GM19023 (cell line): ENCODE measurements around the gene MALAT1.

Source experiments
- ATAC-seq: cut with Tn5 transposase; IDR thresholded peaks from one replicate; pipeline ENCODE4 v1.9.1; 2021; ENCODE audit warnings: mild to moderate bottlenecking, moderate library complexity; ENCODE audit not compliant: unreplicated experiment

Gene MALAT1

GRCh38 chr11:65537620-65538231, 38.9 kb downstream of the MALAT1 start:
- no peak for ATAC-seq

DNA sequence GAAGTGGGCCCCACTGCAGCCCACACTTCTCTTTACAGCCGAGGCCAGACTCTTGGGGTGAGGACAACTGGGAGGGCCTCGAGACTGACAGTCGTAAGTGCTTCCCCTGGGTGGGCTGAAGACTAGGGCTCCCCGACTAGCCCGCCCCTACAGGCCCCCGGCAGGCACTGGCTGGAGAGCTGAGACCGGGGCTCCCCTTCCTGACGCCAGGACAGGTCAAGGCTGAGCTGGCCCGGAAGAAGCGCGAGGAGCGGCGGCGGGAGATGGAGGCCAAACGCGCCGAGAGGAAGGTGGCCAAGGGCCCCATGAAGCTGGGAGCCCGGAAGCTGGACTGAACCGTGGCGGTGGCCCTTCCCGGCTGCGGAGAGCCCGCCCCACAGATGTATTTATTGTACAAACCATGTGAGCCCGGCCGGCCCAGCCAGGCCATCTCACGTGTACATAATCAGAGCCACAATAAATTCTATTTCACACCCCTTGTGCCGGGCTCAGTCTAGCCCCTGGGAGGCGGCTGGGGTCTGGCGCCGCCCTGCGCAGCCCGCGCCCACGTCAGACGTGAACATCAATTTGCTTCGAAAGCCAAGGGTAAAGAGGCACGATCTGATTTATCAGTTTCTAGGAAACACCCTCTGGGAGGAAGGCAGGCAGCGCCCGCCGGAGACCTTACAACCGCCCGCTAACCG, 39.5 kb downstream of the MALAT1 start:
- no peak for ATAC-seq

DNA sequence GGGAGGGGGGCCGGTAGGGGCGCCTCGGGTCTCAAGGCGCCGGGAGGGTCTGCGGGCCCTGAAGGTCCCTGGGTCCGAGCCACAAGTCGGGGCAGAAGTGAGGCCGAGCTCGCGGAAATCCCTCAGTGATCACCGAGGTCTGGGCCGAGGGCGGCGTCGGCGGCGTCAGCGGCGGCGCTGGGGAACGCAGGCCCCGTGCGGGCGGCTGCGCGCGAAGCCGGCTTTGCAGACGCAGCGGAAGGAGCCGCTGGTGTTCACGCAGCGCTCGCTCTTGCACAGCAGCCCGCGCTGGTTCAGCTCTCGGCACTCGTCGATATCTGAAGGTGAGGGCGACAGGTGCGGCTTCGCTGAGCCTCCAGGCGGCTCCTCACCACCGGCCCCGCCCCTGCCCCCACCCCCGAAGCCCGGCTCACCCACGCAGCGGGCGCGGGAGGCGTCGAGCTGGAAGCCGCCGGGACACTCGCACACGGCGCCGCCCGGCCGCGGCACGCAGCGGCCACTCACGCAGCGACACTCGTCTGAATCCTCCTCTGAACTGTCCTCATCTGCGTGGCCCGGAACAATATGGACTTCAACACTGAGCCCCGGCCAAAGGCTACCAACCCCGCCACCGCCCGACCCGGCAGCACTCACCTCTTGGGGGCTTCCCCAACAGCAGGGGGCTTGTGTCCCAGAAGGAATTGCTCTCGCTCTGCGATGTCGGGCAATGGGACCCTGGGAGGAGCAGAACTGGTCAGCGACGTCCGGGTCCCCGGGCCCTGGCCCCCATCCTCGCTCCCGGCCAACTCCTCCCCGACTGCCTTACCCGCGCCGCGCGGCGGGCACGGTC, 40.3 kb downstream of the MALAT1 start:
- ATAC-seq, result no peak

DNA sequence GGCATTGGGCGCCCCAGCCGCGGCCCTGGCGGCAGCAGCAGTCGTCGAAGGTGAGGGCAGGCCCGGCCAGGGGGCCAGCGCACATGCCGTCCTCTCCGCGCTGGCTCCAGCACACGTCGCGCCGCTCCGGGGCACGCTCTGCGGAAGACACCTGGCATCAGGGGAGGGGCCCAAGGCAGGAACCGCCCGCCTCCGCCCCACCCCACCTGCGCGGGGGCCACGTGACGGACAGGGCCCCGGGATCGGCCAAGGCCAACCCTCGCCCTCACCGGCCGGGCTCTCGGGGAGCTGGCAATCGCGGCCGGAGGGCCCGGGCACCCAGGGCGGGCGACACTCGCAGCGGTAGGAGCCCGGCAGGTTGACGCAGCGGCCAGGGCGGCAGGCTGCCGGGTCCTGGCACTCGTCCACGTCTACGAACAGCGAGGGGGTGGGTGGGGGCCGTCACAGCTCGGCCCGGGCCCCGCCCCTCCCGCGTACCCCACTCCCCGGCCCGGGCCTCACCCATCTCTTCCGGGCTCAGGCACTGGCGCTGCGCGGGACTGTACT, 41.0 kb downstream of the MALAT1 start:
- ATAC-seq, result peak; percentile 60

- ATAC-seq, result peak; percentile 77
Observed at GRCh38 chr11:65540290-65541092, 41.6 kb downstream of the MALAT1 start.

GRCh38 chr11:65541093-65541982, 42.5 kb downstream of the MALAT1 start:
- no peak for ATAC-seq

- ATAC-seq, result no peak
Observed at GRCh38 chr11:65542738-65543390, 44.0 kb downstream of the MALAT1 start.

DNA sequence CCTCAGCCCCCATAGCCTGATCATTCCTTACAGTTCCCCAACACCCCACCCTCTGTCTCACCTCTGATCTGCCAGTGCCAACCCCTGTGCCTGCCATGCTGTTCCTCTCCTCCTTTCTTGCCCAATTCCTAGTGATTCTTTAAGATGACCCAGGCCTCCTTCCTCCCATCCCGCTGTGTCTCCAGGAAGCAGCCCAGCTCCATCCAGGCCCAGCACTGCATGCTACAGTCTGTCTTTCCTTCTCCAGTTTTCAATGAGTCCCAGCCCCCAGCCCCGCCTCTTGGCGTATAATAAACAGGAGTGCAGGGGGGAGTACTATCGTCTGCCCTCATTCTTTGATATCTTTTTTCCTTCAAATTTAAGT, 47.0 kb downstream of the MALAT1 start:
- no peak for ATAC-seq

DNA sequence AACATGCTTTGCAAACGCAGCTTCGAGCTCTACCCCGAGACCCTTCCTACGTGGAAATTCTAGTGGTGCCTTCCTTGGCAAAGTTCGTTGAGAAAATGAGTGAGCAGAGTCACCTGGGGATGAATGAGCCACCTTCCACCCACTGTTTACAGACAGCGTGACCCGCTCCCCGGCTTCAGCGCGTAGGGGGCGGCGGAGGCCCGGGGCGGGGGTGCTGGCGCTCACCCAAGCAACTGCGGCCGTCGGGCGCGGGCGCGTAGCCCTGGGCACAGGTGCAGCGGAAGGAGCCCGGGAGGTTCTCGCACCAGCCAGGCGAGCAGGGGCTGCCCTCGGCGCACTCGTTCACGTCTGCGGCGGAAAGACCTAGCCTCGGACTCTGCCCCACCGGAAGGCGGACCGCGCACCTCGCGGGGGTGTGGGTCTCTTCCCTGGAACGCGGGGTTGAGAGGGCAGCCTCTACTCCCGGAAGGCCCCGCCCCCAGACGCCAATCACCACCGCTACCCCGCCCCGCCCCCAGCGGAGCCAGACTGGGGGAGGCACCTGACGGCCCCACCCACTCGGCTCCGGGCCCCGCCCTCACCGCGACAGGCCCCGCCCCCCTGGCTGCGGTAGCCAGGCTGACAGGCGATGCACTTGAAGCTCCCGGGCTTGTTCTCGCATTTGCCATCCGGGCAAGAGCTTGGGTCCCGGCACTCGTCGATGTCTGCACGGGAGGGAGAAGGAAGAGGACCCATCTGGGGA, 47.5 kb downstream of the MALAT1 start:
- peak; percentile 77 for ATAC-seq

- ATAC-seq, result no peak
Observed at GRCh38 chr11:65547446-65548125, 48.7 kb downstream of the MALAT1 start.

GRCh38 chr11:65548395-65548794, 49.5 kb downstream of the MALAT1 start:
- no peak for ATAC-seq

DNA sequence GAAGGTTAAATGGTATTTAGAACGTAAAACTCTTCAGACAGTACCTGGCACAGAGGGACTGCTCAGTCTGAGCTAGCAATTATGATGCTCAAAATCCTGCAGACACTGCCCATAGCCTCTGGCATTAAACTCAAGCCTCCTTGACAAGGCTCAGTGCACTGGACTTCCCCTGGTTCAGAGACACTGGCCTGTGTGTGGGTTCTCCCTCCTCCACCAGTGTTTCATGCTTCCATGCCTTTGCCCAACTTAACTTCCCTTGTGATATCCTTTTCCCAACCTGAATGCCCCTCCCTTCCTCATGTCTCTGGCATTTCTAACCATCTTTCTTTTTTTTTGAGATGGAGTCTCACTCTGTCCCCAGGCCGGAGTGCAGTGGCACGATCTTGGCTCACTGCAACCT, 50.3 kb downstream of the MALAT1 start:
- no peak for ATAC-seq

DNA sequence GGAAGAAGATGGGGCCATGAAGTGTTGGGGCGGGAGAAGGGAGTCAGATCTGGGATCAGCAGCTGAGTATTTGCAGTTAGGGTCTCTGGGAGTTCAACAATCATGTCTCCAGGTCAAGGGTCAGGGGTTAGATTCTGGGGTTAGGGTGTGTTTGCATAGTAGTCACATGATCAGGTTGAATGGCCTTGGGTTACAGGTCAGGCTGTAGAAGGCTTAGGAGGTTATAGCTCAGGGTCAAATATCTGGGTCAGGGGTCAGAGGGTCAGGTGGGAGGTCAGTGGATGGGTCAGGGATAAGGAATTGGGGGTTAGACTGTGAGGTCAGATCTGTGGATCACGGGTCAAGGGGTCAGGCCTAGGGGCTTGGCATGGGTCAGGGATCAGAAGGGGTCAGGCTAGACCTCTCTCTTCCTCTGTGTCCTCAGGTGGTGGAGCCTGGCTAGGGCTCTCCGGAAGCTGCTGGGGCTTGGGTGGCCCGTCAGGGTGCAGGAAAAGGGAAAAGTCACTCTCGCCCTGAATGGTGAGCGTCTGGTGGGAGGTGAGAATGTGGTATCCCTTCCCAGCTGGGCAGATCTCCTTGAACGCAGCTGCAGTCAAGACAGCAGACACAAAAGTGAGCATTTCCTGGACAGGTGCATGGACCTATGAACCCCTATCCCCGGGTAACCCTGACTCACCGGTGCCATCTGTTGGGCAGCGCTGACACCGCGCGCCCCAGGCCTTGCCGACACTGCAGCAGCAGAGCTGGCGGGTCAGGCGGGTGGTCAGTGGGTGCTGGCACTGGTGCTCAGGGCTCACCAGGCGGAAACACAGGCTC, 52.9 kb downstream of the MALAT1 start:
- ATAC-seq, result peak; percentile 58

GRCh38 chr11:65552388-65552951, 53.6 kb downstream of the MALAT1 start:
- ATAC-seq, result no peak

GRCh38 chr11:65553301-65554001, 54.6 kb downstream of the MALAT1 start:
- ATAC-seq, result no peak

GRCh38 chr11:65554057-65554818, 55.4 kb downstream of the MALAT1 start:
- ATAC-seq, result no peak
